PFSK-1 (cell line): ENCODE data around the gene CCDC188.

Experiments used
- POLR2AphosphoS5 ChIP-seq: IDR thresholded peaks from 2 replicates; pipeline ENCODE4 v1.6.1; 2012; ENCODE audit warnings: low read depth, mild to moderate bottlenecking, control low read depth, low read length, moderate library complexity
- SIN3A ChIP-seq: IDR thresholded peaks from 2 replicates; pipeline ENCODE4 v1.6.1; 2012; ENCODE audit warnings: mild to moderate bottlenecking, low read length, moderate library complexity, borderline replicate concordance; ENCODE audit not compliant: insufficient read depth
- TF ChIP-seq, protein P1 (sequence below), 2 experiments: IDR thresholded peaks; 2 replicates each; pipeline versions ENCODE4 v1.6.1 to v1.8.0; 2011 to 2012; ENCODE audit warnings: low read depth in 2 of 2, low read length in 2 of 2, control low read depth in 1 of 2, inconsistent platforms in 1 of 2, mild to moderate bottlenecking in 1 of 2, moderate library complexity in 1 of 2; ENCODE audit not compliant: insufficient read depth in 1 of 2

DNA sequence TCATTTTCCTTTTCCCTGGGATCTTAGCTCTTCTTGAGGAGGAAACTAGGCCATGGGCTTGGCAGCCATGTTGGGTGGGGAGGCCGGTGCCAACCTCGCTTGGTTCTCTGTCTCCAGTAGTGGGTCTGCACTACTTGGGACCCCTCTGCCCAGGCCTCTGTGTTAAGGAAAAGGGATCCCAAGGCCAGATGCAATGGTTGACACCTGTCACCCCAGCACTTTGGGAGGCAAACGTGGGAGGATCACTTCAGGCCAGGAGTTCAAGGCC lies 21.2 kb downstream of the CCDC188 start:
- TF ChIP-seq POLR2AphosphoS5 (no peak), SIN3A (no peak)
- TF ChIP-seq, protein P1, sequence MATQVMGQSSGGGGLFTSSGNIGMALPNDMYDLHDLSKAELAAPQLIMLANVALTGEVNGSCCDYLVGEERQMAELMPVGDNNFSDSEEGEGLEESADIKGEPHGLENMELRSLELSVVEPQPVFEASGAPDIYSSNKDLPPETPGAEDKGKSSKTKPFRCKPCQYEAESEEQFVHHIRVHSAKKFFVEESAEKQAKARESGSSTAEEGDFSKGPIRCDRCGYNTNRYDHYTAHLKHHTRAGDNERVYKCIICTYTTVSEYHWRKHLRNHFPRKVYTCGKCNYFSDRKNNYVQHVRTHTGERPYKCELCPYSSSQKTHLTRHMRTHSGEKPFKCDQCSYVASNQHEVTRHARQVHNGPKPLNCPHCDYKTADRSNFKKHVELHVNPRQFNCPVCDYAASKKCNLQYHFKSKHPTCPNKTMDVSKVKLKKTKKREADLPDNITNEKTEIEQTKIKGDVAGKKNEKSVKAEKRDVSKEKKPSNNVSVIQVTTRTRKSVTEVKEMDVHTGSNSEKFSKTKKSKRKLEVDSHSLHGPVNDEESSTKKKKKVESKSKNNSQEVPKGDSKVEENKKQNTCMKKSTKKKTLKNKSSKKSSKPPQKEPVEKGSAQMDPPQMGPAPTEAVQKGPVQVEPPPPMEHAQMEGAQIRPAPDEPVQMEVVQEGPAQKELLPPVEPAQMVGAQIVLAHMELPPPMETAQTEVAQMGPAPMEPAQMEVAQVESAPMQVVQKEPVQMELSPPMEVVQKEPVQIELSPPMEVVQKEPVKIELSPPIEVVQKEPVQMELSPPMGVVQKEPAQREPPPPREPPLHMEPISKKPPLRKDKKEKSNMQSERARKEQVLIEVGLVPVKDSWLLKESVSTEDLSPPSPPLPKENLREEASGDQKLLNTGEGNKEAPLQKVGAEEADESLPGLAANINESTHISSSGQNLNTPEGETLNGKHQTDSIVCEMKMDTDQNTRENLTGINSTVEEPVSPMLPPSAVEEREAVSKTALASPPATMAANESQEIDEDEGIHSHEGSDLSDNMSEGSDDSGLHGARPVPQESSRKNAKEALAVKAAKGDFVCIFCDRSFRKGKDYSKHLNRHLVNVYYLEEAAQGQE (IDR thresholded peaks at IDR 0.05; ENCODE audit: insufficient read depth in 1 of 2, low read depth in 2 of 2, low read length in 2 of 2) = no peak
